HepG2 (cell line): Measurements from ENCODE around the gene CNEP1R1. TPM values are rescaled to one million over a fixed set of nuclear protein-coding genes. Genes with fewer than 3 reads are reported as not detected.

Experiments
- DMAP1 ChIP-seq: IDR thresholded peaks from 2 replicates; pipeline ENCODE4 v1.6.1; 2016
- FOXA1 ChIP-seq, 2 experiments: fragments of 450-650 bp in 1 of 2; sonication (generic) in 1 of 2; formaldehyde crosslinking in 1 of 2; IDR thresholded peaks; 2 replicates each; pipeline versions ENCODE4 v1.4.0 to v1.6.1; 2016 to 2020; ENCODE audit warnings: missing genetic modification reagents in 1 of 2
- HNF1A ChIP-seq, 2 experiments: sonication (generic) in 1 of 2; formaldehyde crosslinking in 1 of 2; IDR thresholded peaks; 2 replicates each; pipeline versions ENCODE4 v1.4.0 to v1.6.1; 2016 to 2020; ENCODE audit warnings: borderline replicate concordance in 1 of 2, low read depth in 1 of 2, mild to moderate bottlenecking in 1 of 2, missing genetic modification reagents in 1 of 2
- HNRNPK ChIP-seq: fragments of 200-400 bp; formaldehyde crosslinking; IDR thresholded peaks from 2 replicates; pipeline ENCODE4 v1.6.1; 2018; ENCODE audit warnings: low read length, low read depth, moderate library complexity, mild to moderate bottlenecking; ENCODE audit not compliant: poor library complexity, severe bottlenecking
- HOXA5 ChIP-seq: sonication (generic); formaldehyde crosslinking; IDR thresholded peaks from 2 replicates; pipeline ENCODE4 v1.4.0; 2020; ENCODE audit warnings: missing genetic modification reagents
- KMT2B ChIP-seq: IDR thresholded peaks from 2 replicates; pipeline ENCODE4 v1.6.1; 2016; ENCODE audit warnings: missing genetic modification reagents, missing compliant biosample characterization
- NCOA5 ChIP-seq: sonication (generic); formaldehyde crosslinking; IDR thresholded peaks from 2 replicates; pipeline ENCODE4 v1.4.0; 2020; ENCODE audit warnings: missing genetic modification reagents
- NFRKB ChIP-seq: fragments of 450-650 bp; IDR thresholded peaks from 2 replicates; pipeline ENCODE4 v1.6.1; 2017
- NRL ChIP-seq: sonication (generic); formaldehyde crosslinking; IDR thresholded peaks from 2 replicates; pipeline ENCODE4 v1.5.0; 2020; ENCODE audit warnings: missing genetic modification reagents, mild to moderate bottlenecking, moderate library complexity, borderline replicate concordance
- PRDM10 ChIP-seq: sonication (generic); formaldehyde crosslinking; IDR thresholded peaks from 2 replicates; pipeline ENCODE4 v1.4.0; 2020; ENCODE audit warnings: low read depth, missing genetic modification reagents
- RBM22 ChIP-seq: fragments of 200-400 bp; formaldehyde crosslinking; optimal IDR thresholded peaks from 2 replicates; pipeline ENCODE3; 2017; ENCODE audit warnings: mild to moderate bottlenecking, low read length, moderate library complexity
- RBM39 ChIP-seq: fragments of 200-400 bp; formaldehyde crosslinking; IDR thresholded peaks from one replicate; pipeline ENCODE4 v1.6.1; 2018; ENCODE audit warnings: antibody characterized with exemption, mild to moderate bottlenecking, low read depth, low read length; ENCODE audit not compliant: poor library complexity, severe bottlenecking
- SAP130 ChIP-seq: IDR thresholded peaks from 2 replicates; pipeline ENCODE4 v1.6.1; 2016; ENCODE audit warnings: low read depth
- SNAI1 ChIP-seq: sonication (generic); formaldehyde crosslinking; IDR thresholded peaks from 2 replicates; pipeline ENCODE4 v1.5.0; 2020; ENCODE audit warnings: mild to moderate bottlenecking, missing genetic modification reagents, borderline replicate concordance
- TGIF2 ChIP-seq: IDR thresholded peaks from 2 replicates; pipeline ENCODE4 v1.6.1; 2016; ENCODE audit warnings: control low read depth, missing compliant biosample characterization
- ZFP37 ChIP-seq: sonication (generic); formaldehyde crosslinking; IDR thresholded peaks from 2 replicates; pipeline ENCODE4 v1.4.0; 2020; ENCODE audit warnings: missing genetic modification reagents, borderline replicate concordance
- ZFP82 ChIP-seq: sonication (generic); formaldehyde crosslinking; IDR thresholded peaks from 2 replicates; pipeline ENCODE4 v1.5.1; 2020; ENCODE audit warnings: mild to moderate bottlenecking, missing genetic modification reagents, borderline replicate concordance
- ZNF10 ChIP-seq: sonication (generic); formaldehyde crosslinking; IDR thresholded peaks from 2 replicates; pipeline ENCODE4 v1.4.0; 2020; ENCODE audit warnings: mild to moderate bottlenecking, low read depth, missing genetic modification reagents, borderline replicate concordance
- ZNF350 ChIP-seq: sonication (generic); formaldehyde crosslinking; IDR thresholded peaks from 2 replicates; pipeline ENCODE4 v1.4.0; 2020; ENCODE audit warnings: mild to moderate bottlenecking, low read depth, missing genetic modification reagents, borderline replicate concordance
- ZNF780A ChIP-seq: sonication (generic); formaldehyde crosslinking; IDR thresholded peaks from 2 replicates; pipeline ENCODE4 v1.8.0; 2022; ENCODE audit warnings: mild to moderate bottlenecking, missing genetic modification reagents, moderate library complexity
- ZNF841 ChIP-seq: sonication (generic); formaldehyde crosslinking; IDR thresholded peaks from 2 replicates; pipeline ENCODE4 v1.8.1; 2023; ENCODE audit warnings: missing genetic modification reagents, borderline replicate concordance
- polyA plus RNA-seq, 8 experiments: library from polyadenylated mRNA; depleted of rRNA in 3 of 8; stranded (reverse) in 7 of 8; unstranded in 1 of 8; fragments of >200 nt; fragmentation: Illumina TruSeq in 4 of 8; extraction: Trizol in 4 of 8; gene quantifications; 2 replicates each; pipeline versions ENCODE4 v1.2.1 to v1.2.3, GENCODE V29; 2011 to 2016; ENCODE audit warnings: low read depth in 4 of 8, missing spikeins in 1 of 8, mixed read lengths in 1 of 8; ENCODE audit not compliant: insufficient read depth in 1 of 8
- total RNA-seq, 5 experiments: library from RNA; depleted of rRNA; stranded (reverse); fragments of >200 nt; fragmentation: Illumina TruSeq; extraction: Trizol; gene quantifications; 2 replicates each; pipeline ENCODE4 v1.2.3, GENCODE V29; 2016; ENCODE audit warnings: low read depth in 1 of 5

Gene CNEP1R1
- total and polyA plus RNA-seq, 2 of the 13 experiments (the other 11 are each of a cell fraction or from before 2014, with no cell fraction given), result 23.6 to 26.8 TPM

- TF ChIP-seq PRDM10, result 0 out of 2 replicates have a peak, but pooled peaks have one; percentile 27
- peak; percentile 94 for TF ChIP-seq HOXA5
- TF ChIP-seq ZNF780A, result no peak
- TF ChIP-seq ZNF10 (CRISPR knock-in tag), result no peak
- peak; percentile 68; the same call in 1 of the 2 replicates for TF ChIP-seq TGIF2 (CRISPR knock-in tag)
- TF ChIP-seq NFRKB, result no peak
- TF ChIP-seq ZNF350 (CRISPR knock-in tag), result peak; percentile 76
- TF ChIP-seq RBM22, result no peak
- TF ChIP-seq HNRNPK, result peak; percentile 70
- TF ChIP-seq HNF1A (IDR thresholded peaks at IDR 0.05; ENCODE audit: low read depth), result no peak
- TF ChIP-seq HNF1A (CRISPR knock-in tag; IDR thresholded peaks at IDR 0.05; ENCODE audit: borderline replicate concordance), result peak; percentile 64; the same call in 1 of the 2 replicates
- no peak for TF ChIP-seq FOXA1 (IDR thresholded peaks at IDR 0.05)
- TF ChIP-seq FOXA1 (CRISPR knock-in tag; IDR thresholded peaks at IDR 0.05), result 0 out of 2 replicates have a peak, but pooled peaks have one; percentile 13
- peak; percentile 35; the same call in 1 of the 2 replicates for TF ChIP-seq ZFP82
- peak; percentile 87 for TF ChIP-seq SAP130
- no peak for TF ChIP-seq NCOA5 (CRISPR knock-in tag)
- peak; percentile 80; the same call in 1 of the 2 replicates for TF ChIP-seq SNAI1
- peak; percentile 98 for TF ChIP-seq DMAP1 (CRISPR knock-in tag)
- no peak for TF ChIP-seq ZFP37 (CRISPR knock-in tag)
- no peak for TF ChIP-seq RBM39
- peak; percentile 57; the same call in 1 of the 2 replicates for TF ChIP-seq NRL (CRISPR knock-in tag)
- TF ChIP-seq KMT2B (CRISPR knock-in tag), result peak; percentile 86
- TF ChIP-seq ZNF841 (CRISPR knock-in tag), result no peak
These were observed 40.8 kb downstream of the CNEP1R1 start, which contains the start of gene HEATR3 (continued) for GRCh38 chr16:50065624-50066481.
